ENCODE data around the gene RHBDL3. TPM values are rescaled to one million over a fixed set of nuclear protein-coding genes. Genes with fewer than 3 reads are reported as not detected.

Gene RHBDL3
- total and polyA plus RNA-seq, 9 donors, result 1.1 to 2.4 (median 1.5) TPM

GRCh38 chr17:32320847-32321246 lies 55.2 kb downstream of the RHBDL3 start:
- WGBS (ENCODE audit: insufficient coverage), result 88% methylated on average over 15 of the region's 15 CpGs

GRCh38 chr17:32323046-32323445 lies 57.4 kb downstream of the RHBDL3 start:
- DNase-seq, result no peak
- no peak overlapping the region for H3K4me3 ChIP-seq (ENCODE audit: low read length)
- no peaks in the 10 kb centered on the region for H3K4me1 ChIP-seq (ENCODE audit: control insufficient read depth, insufficient read depth, low read length)
- no peaks in the 10 kb centered on the region for H3K36me3 ChIP-seq (ENCODE audit: control insufficient read depth, insufficient read depth, low read length)
- H3K9me3 ChIP-seq (replicated peaks; ENCODE audit: control insufficient read depth, low read depth, low read length), result no peaks in the 10 kb centered on the region
- H3K27ac ChIP-seq (ENCODE audit: low read length), result no peak overlapping the region
- WGBS (ENCODE audit: insufficient coverage), result 90% methylated on average over 9 of the region's 10 CpGs
- no peaks in the 10 kb centered on the region for H3K27me3 ChIP-seq (ENCODE audit: control insufficient read depth, insufficient read depth, low read length)

More at GRCh38 chr17:32320847-32321246, 55.2 kb downstream of the RHBDL3 start:
- Histone ChIP-seq H3K4me1 (ENCODE audit: control insufficient read depth, insufficient read depth, low read length) (no peaks in the 10 kb centered on the region), H3K27ac (ENCODE audit: low read length) (no peak overlapping the region), H3K4me3 (ENCODE audit: low read length) (no peak overlapping the region), H3K9me3 (replicated peaks; ENCODE audit: control insufficient read depth, low read depth, low read length) (no peaks in the 10 kb centered on the region), H3K36me3 (ENCODE audit: control insufficient read depth, insufficient read depth, low read length) (no peaks in the 10 kb centered on the region), H3K27me3 (ENCODE audit: control insufficient read depth, insufficient read depth, low read length) (no peaks in the 10 kb centered on the region)
- no peak for DNase-seq

GRCh38 chr17:32323811-32324491 lies 58.3 kb downstream of the RHBDL3 start:
- H3K36me3 ChIP-seq (ENCODE audit: control insufficient read depth, insufficient read depth, low read length), result no peaks in the 10 kb centered on the region
- H3K4me1 ChIP-seq (ENCODE audit: control insufficient read depth, insufficient read depth, low read length), result no peaks in the 10 kb centered on the region
- no peaks in the 10 kb centered on the region for H3K27me3 ChIP-seq (ENCODE audit: control insufficient read depth, insufficient read depth, low read length)
- H3K4me3 ChIP-seq (ENCODE audit: low read length), result no peak overlapping the region
- no peak overlapping the region for H3K27ac ChIP-seq (ENCODE audit: low read length)
- no peaks in the 10 kb centered on the region for H3K9me3 ChIP-seq (replicated peaks; ENCODE audit: control insufficient read depth, low read depth, low read length)
- DNase-seq, result no peak
- WGBS (ENCODE audit: insufficient coverage), result 10% methylated on average over 6 of the region's 11 CpGs

- H3K4me1 ChIP-seq (ENCODE audit: control insufficient read depth, insufficient read depth, low read length), result no peaks in the 10 kb centered on the region
- H3K27me3 ChIP-seq (ENCODE audit: control insufficient read depth, insufficient read depth, low read length), result no peaks in the 10 kb centered on the region
- H3K4me3 ChIP-seq (ENCODE audit: low read length), result no peak overlapping the region
- DNase-seq, result no peak
- no peaks in the 10 kb centered on the region for H3K9me3 ChIP-seq (replicated peaks; ENCODE audit: control insufficient read depth, low read depth, low read length)
- H3K36me3 ChIP-seq (ENCODE audit: control insufficient read depth, insufficient read depth, low read length), result peaks cover 9% of the 10 kb centered on the region
- WGBS (ENCODE audit: insufficient coverage), result 83% methylated on average over 1 of the region's 1 CpG
- no peak overlapping the region for H3K27ac ChIP-seq (ENCODE audit: low read length)
Observed at GRCh38 chr17:32327911-32328310, 62.3 kb downstream of the RHBDL3 start.

- WGBS (ENCODE audit: insufficient coverage), result no CpG with 5 or more reads among the region's 3 CpGs
- H3K27ac ChIP-seq (ENCODE audit: low read length), result no peak overlapping the region
Observed at GRCh38 chr17:32330147-32330546, 64.5 kb downstream of the RHBDL3 start.

DNA sequence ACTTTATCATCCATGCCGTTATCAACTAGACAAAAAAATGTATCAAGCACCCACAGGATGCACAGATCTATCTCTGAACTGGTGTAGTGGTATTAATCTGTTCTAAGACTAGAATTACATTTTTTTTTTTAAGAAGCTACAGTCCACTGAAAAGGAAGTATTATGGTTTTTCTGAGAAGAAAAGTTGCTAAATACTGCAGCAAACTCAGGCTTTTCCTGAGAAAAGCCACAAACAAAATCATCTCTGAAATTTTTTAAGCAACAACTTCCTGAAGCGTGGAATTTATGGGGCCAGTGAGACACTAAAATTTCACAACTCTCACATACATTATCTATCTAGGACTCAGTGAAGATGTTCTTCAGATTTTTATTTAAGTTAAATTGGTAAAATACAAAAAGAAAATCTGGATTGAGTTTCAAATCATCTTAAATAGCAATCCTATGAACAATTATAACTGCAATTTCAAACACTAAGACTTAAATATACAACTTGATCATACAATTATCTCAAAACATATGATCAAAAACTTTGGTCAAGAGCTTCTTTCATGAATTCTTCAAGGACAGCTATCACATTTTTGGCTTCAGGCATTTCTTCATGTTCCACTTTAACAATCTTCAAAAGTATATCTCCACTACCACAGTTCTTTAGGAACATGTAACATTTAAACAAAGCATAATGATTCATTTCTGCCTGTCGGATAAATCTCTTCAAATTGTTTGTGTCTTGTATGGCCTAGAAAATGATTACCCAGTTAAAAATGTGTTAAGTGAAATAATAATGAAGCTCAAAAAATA lies 65.8 kb downstream of the RHBDL3 start:
- Histone ChIP-seq H3K4me1 (ENCODE audit: control insufficient read depth, insufficient read depth, low read length) (no peaks in the 10 kb centered on the region), H3K27me3 (ENCODE audit: control insufficient read depth, insufficient read depth, low read length) (no peaks in the 10 kb centered on the region), H3K9me3 (replicated peaks; ENCODE audit: control insufficient read depth, low read depth, low read length) (no peaks in the 10 kb centered on the region), H3K27ac (ENCODE audit: low read length) (no peak overlapping the region), H3K4me3 (ENCODE audit: low read length) (no peak overlapping the region), H3K36me3 (ENCODE audit: control insufficient read depth, insufficient read depth, low read length) (peaks cover 33% of the 10 kb centered on the region)
- DNase-seq, result no peak
- WGBS (ENCODE audit: insufficient coverage), result no CpG with 5 or more reads among the region's 3 CpGs

More at GRCh38 chr17:32330147-32330546, 64.5 kb downstream of the RHBDL3 start:
- peaks cover 23% of the 10 kb centered on the region for H3K36me3 ChIP-seq (ENCODE audit: control insufficient read depth, insufficient read depth, low read length)
- H3K4me3 ChIP-seq (ENCODE audit: low read length), result no peak overlapping the region
- no peaks in the 10 kb centered on the region for H3K27me3 ChIP-seq (ENCODE audit: control insufficient read depth, insufficient read depth, low read length)
- H3K9me3 ChIP-seq (replicated peaks; ENCODE audit: control insufficient read depth, low read depth, low read length), result no peaks in the 10 kb centered on the region
- DNase-seq, result no peak
- no peaks in the 10 kb centered on the region for H3K4me1 ChIP-seq (ENCODE audit: control insufficient read depth, insufficient read depth, low read length)

- Histone ChIP-seq H3K4me3 (ENCODE audit: low read length) (no peak overlapping the region), H3K9me3 (replicated peaks; ENCODE audit: control insufficient read depth, low read depth, low read length) (no peaks in the 10 kb centered on the region), H3K4me1 (ENCODE audit: control insufficient read depth, insufficient read depth, low read length) (no peaks in the 10 kb centered on the region), H3K27ac (ENCODE audit: low read length) (no peak overlapping the region), H3K36me3 (ENCODE audit: control insufficient read depth, insufficient read depth, low read length) (peaks cover 45% of the 10 kb centered on the region), H3K27me3 (ENCODE audit: control insufficient read depth, insufficient read depth, low read length) (no peaks in the 10 kb centered on the region)
- no CpG with 5 or more reads among the region's 2 CpGs for WGBS (ENCODE audit: insufficient coverage)
- DNase-seq, result no peak
Observed at GRCh38 chr17:32333187-32333586, 67.6 kb downstream of the RHBDL3 start.

- Histone ChIP-seq H3K36me3 (ENCODE audit: control insufficient read depth, insufficient read depth, low read length) (peaks cover 56% of the 10 kb centered on the region), H3K27ac (ENCODE audit: low read length) (no peak overlapping the region), H3K27me3 (ENCODE audit: control insufficient read depth, insufficient read depth, low read length) (no peaks in the 10 kb centered on the region), H3K4me3 (ENCODE audit: low read length) (no peak overlapping the region), H3K4me1 (ENCODE audit: control insufficient read depth, insufficient read depth, low read length) (no peaks in the 10 kb centered on the region), H3K9me3 (replicated peaks; ENCODE audit: control insufficient read depth, low read depth, low read length) (no peaks in the 10 kb centered on the region)
- DNase-seq, result no peak
Observed at GRCh38 chr17:32335046-32335445, 69.4 kb downstream of the RHBDL3 start.

- Histone ChIP-seq H3K4me3 (ENCODE audit: low read length) (no peak overlapping the region), H3K4me1 (ENCODE audit: control insufficient read depth, insufficient read depth, low read length) (peaks cover under 1% of the 10 kb centered on the region), H3K27me3 (ENCODE audit: control insufficient read depth, insufficient read depth, low read length) (no peaks in the 10 kb centered on the region), H3K36me3 (ENCODE audit: control insufficient read depth, insufficient read depth, low read length) (peaks cover 53% of the 10 kb centered on the region), H3K27ac (ENCODE audit: low read length) (no peak overlapping the region), H3K9me3 (replicated peaks; ENCODE audit: control insufficient read depth, low read depth, low read length) (no peaks in the 10 kb centered on the region)
- WGBS (ENCODE audit: insufficient coverage), result 20% methylated on average over 1 of the region's 4 CpGs
- DNase-seq, result no peak
Observed at GRCh38 chr17:32335687-32336086, 70.1 kb downstream of the RHBDL3 start.

- H3K4me3 ChIP-seq (ENCODE audit: low read length), result peak overlapping the region; percentile 55
- WGBS (ENCODE audit: insufficient coverage), result 3% methylated on average over 5 of the region's 13 CpGs
- peaks cover 24% of the 10 kb centered on the region for H3K36me3 ChIP-seq (ENCODE audit: control insufficient read depth, insufficient read depth, low read length)
- H3K27ac ChIP-seq (ENCODE audit: low read length), result peak overlapping the region; percentile 84
- peak; percentile 34 for DNase-seq
- H3K27me3 ChIP-seq (ENCODE audit: control insufficient read depth, insufficient read depth, low read length), result no peaks in the 10 kb centered on the region
- peaks cover 12% of the 10 kb centered on the region for H3K4me1 ChIP-seq (ENCODE audit: control insufficient read depth, insufficient read depth, low read length)
- H3K9me3 ChIP-seq (replicated peaks; ENCODE audit: control insufficient read depth, low read depth, low read length), result no peaks in the 10 kb centered on the region
Observed at GRCh38 chr17:32341141-32341856, 75.7 kb downstream of the RHBDL3 start.
